Stimulated activated CD4-positive, alpha-beta T cell treated with anti-CD3 and anti-CD28 coated beads, Interleukin-1b, Interleukin-23, amount 100 ng/mL, for 1 hour (primary cell): ENCODE data around the gene FFAR1.

ENCODE experiments used
- DNase-seq, 2 donors: peaks; one replicate each; pipeline ENCODE4 v3.0.0-alpha.2; 2020; ENCODE audit warnings: low read depth in 2 of 2

Gene FFAR1

GRCh38 chr19:35392742-35393715 is 45.3 kb downstream of the FFAR1 start:
- no peak for DNase-seq

DNA sequence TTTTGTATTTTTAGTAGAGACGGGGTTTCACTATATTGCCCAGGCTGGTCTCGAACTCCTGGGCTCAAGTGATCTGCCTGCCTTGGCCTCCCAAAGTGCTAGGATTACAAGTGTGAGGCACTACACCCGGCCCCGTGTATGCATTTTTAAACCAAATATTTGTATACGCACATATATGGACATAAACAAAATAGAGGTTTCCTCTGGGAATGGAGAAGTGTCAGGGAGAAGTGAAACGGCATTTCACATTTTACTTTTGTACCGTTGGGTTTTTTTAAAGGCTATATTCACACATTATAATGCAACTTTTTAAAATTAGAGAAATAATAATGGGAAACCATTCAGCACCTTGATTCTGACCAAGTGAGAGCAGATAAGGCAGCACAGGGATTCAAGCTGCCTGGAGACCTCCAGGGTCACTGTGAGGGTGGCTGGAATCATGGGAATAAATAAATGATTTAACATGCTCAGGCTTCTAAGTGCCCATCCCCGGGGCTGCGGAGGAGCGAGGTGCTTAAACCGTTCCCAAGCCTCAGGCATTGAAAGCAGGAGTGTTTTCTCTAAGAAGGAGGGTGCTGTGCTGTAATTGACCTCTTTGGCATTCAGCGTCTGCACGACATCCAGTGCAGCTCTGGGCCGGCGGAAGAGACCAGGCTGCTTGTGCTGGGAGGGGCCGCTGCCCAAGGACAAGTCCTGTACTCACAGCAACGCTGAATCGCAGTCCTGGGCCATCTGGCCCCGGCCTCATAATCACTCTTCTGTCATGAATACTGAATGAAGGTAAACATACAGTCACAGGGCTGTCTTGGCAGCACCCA is 47.9 kb downstream of the FFAR1 start:
- DNase-seq, result no peak

- no peak for DNase-seq
These were observed 48.7 kb downstream of the FFAR1 start for GRCh38 chr19:35396240-35396885.

DNA sequence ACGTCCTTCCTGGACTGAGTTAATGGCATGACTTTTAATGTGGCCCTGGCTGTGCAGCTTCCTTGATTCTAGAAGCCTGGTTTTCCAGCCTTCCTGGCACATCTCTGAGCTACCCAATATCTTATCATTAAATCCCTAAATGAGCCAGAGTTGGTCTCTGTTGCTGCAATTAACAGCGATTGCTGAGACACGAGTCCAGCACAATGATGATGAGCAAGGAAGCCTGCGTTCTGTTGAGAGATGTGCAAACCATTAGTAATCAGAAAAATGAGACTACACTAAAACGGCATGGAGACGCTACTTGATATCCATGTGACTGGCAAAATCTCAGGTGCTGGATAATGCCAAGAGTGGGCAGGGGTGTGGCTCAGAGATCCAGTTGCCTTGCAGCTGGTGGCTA is 49.4 kb downstream of the FFAR1 start:
- no peak for DNase-seq
